A549 (cell line): Measurements from ENCODE around the gene N4BP2. TPM values are rescaled to one million over a fixed set of nuclear protein-coding genes. Genes with fewer than 3 reads are reported as not detected.

Experiments
- ATAC-seq, 2 experiments: fragments of 200-7000 bp in 1 of 2; fragments of >200 bp in 1 of 2; cut with Nextera tagmentation in 1 of 2; cut with Tn5 transposase in 1 of 2; 3 replicates each; pipeline versions ENCODE4 v1.8.0 to v1.9.1; 2018 to 2020; ENCODE audit warnings: mild to moderate bottlenecking in 1 of 2, moderate library complexity in 1 of 2
- CTCF ChIA-PET: fragments of 300-600 bp; sonication (Branson Sonifier 250); formaldehyde crosslinking; extraction: SDS; loops from one replicate; lab custom pipeline; 2021; ENCODE audit warnings: antibody characterized with exemption, inconsistent platforms; lab: Yijun Ruan, JAX
- POLR2A ChIA-PET: fragments of 350-600 bp; formaldehyde crosslinking; extraction: SDS; loops from one replicate; lab custom pipeline; 2021; ENCODE audit warnings: antibody characterized with exemption, inconsistent platforms; lab: Yijun Ruan, JAX
- DNase-seq, 2 experiments: peaks; one replicate each; pipeline versions ENCODE4 v3.0.0 to v3.0.0-alpha.2; 2011 to 2016; ENCODE audit warnings: low read depth in 1 of 2, low spot score in 1 of 2
- FAIRE-seq: peaks from 2 replicates; lab custom pipeline; 2011; peaks lifted over from hg19 to GRCh38; lab: Jason Lieb, UNC
- H3K27ac ChIP-seq, 2 experiments: fragments of >200 bp; sonication (Bioruptor Twin); formaldehyde crosslinking; 3 replicates each; pipeline ENCODE4 v1.5.1; 2016 to 2017
- H3K4me1 ChIP-seq: fragments of >200 bp; sonication (Bioruptor Twin); formaldehyde crosslinking; 3 replicates; pipeline ENCODE4 v1.6.1; 2016
- H3K4me2 ChIP-seq: fragments of >200 bp; sonication (Bioruptor Twin); formaldehyde crosslinking; 3 replicates; pipeline ENCODE4 v1.6.1; 2016
- H3K4me3 ChIP-seq: fragments of >200 bp; sonication (Bioruptor Twin); formaldehyde crosslinking; 3 replicates; pipeline ENCODE4 v1.5.1; 2016
- H3K9me3 ChIP-seq: fragments of >200 bp; sonication (Bioruptor Twin); formaldehyde crosslinking; 3 replicates; pipeline ENCODE4 v1.6.1; 2016
- ATOH8 ChIP-seq: fragments of 250-450 bp; sonication (Bioruptor Pico); IDR thresholded peaks from 2 replicates; pipeline ENCODE4 v1.5.0; 2020; ENCODE audit warnings: low read depth, mild to moderate bottlenecking, moderate library complexity
- CHD2 ChIP-seq: fragments of 150-350 bp; IDR thresholded peaks from 2 replicates; pipeline ENCODE4 v1.6.1; 2014; ENCODE audit warnings: low read length; ENCODE audit not compliant: partially characterized antibody
- ELK1 ChIP-seq: fragments of 150-350 bp; IDR thresholded peaks from 2 replicates; pipeline ENCODE4 v1.6.1; 2014; ENCODE audit warnings: low read depth, mild to moderate bottlenecking, low read length
- EP300 ChIP-seq, 2 experiments: fragments of >200 bp; sonication (Bioruptor Twin); formaldehyde crosslinking; IDR thresholded peaks; 2 replicates in 1 of 2; 3 replicates in 1 of 2; pipeline ENCODE4 v1.6.1; 2016 to 2017
- ESRRA ChIP-seq: fragments of 150-350 bp; IDR thresholded peaks from 2 replicates; pipeline ENCODE4 v1.6.1; 2014; ENCODE audit warnings: mild to moderate bottlenecking, low read length, borderline replicate concordance
- HDAC2 ChIP-seq: fragments of 200-600 bp; sonication (generic); IDR thresholded peaks from 2 replicates; pipeline ENCODE4 v1.6.1; 2016
- HEYL ChIP-seq: fragments of 250-450 bp; sonication (Bioruptor Pico); IDR thresholded peaks from 2 replicates; pipeline ENCODE4 v1.8.0; 2021; ENCODE audit warnings: mild to moderate bottlenecking, moderate library complexity
- HOXB13 ChIP-seq: fragments of 250-450 bp; sonication (Bioruptor Pico); IDR thresholded peaks from 2 replicates; pipeline ENCODE4 v1.5.0; 2020; ENCODE audit warnings: low read depth, mild to moderate bottlenecking, moderate library complexity
- HOXB5 ChIP-seq: fragments of 250-450 bp; sonication (Bioruptor Pico); IDR thresholded peaks from 2 replicates; pipeline ENCODE4 v1.5.0; 2020; ENCODE audit warnings: mild to moderate bottlenecking, moderate library complexity
- JUN ChIP-seq, 2 experiments: fragments of >200 bp; sonication (Bioruptor Twin); formaldehyde crosslinking; IDR thresholded peaks; 2 replicates in 1 of 2; 3 replicates in 1 of 2; pipeline ENCODE4 v1.6.1; 2016 to 2017
- JUNB ChIP-seq: fragments of >200 bp; sonication (Bioruptor Twin); formaldehyde crosslinking; IDR thresholded peaks from 2 replicates; pipeline ENCODE4 v1.6.1; 2016
- KDM1A ChIP-seq: fragments of 200-600 bp; sonication (generic); IDR thresholded peaks from 2 replicates; pipeline ENCODE4 v1.6.1; 2016; ENCODE audit warnings: low read depth, mild to moderate bottlenecking
- MAX ChIP-seq: IDR thresholded peaks from 2 replicates; pipeline ENCODE4 v1.6.1; 2012
- MYC ChIP-seq: IDR thresholded peaks from 2 replicates; pipeline ENCODE4 v1.6.1; 2012; ENCODE audit warnings: mild to moderate bottlenecking, inconsistent platforms, low read length, improper control_type of control experiment, borderline replicate concordance
- NPAS2 ChIP-seq: fragments of 250-450 bp; sonication (Bioruptor Pico); IDR thresholded peaks from 2 replicates; pipeline ENCODE4 v1.8.0; 2022; ENCODE audit warnings: mild to moderate bottlenecking, moderate library complexity, borderline replicate concordance
- POLR2AphosphoS2 ChIP-seq: conservative IDR thresholded peaks from 2 replicates; pipeline ENCODE4 v1.6.1; 2012; ENCODE audit warnings: low read length, improper control_type of control experiment, inconsistent platforms
- RAD21 ChIP-seq, 2 experiments: fragments of >200 bp in 1 of 2; sonication (Bioruptor Twin) in 1 of 2; formaldehyde crosslinking in 1 of 2; IDR thresholded peaks in 1 of 2; conservative IDR thresholded peaks in 1 of 2; 2 replicates in 1 of 2; 3 replicates in 1 of 2; pipeline ENCODE4 v1.6.1; 2012 to 2018; ENCODE audit warnings: inconsistent platforms in 1 of 2
- RNF2 ChIP-seq: fragments of 200-600 bp; sonication (generic); IDR thresholded peaks from 2 replicates; pipeline ENCODE4 v1.6.1; 2016; ENCODE audit warnings: low read depth, mild to moderate bottlenecking, antibody characterized with exemption, moderate library complexity, borderline replicate concordance
- SMC3 ChIP-seq: fragments of >200 bp; sonication (Bioruptor Twin); formaldehyde crosslinking; IDR thresholded peaks from 3 replicates; pipeline ENCODE4 v1.6.1; 2018; ENCODE audit warnings: inconsistent platforms
- SREBF2 ChIP-seq: fragments of 450-650 bp; IDR thresholded peaks from 2 replicates; pipeline ENCODE4 v1.6.1; 2014; ENCODE audit warnings: mild to moderate bottlenecking, moderate library complexity
- TP53 ChIP-seq: fragments of 250-450 bp; sonication (Bioruptor Pico); IDR thresholded peaks from 2 replicates; pipeline ENCODE4 v1.5.0; 2021; ENCODE audit warnings: mild to moderate bottlenecking, moderate library complexity
- USF2 ChIP-seq: fragments of 450-650 bp; IDR thresholded peaks from 2 replicates; pipeline ENCODE4 v1.6.1; 2014; ENCODE audit warnings: antibody characterized with exemption
- ZC3H11A ChIP-seq: fragments of 450-650 bp; IDR thresholded peaks from 2 replicates; pipeline ENCODE4 v1.6.1; 2014; ENCODE audit warnings: antibody characterized with exemption, mild to moderate bottlenecking
- ZSCAN20 ChIP-seq: fragments of 250-450 bp; sonication (Bioruptor Pico); IDR thresholded peaks from 2 replicates; pipeline ENCODE4 v1.8.0; 2022; ENCODE audit warnings: mild to moderate bottlenecking, moderate library complexity
- WGBS: methylation state at CpG from one replicate; pipeline ENCODE4 v1.1.6; 2017; ENCODE audit errors: missing lambda C conversion rate; 5-methylcytosine and 5-hydroxymethylcytosine counted together
- polyA plus RNA-seq, 4 experiments: library from polyadenylated mRNA; depleted of rRNA in 3 of 4; stranded (reverse); fragments of >200 nt; fragmentation: RNase III in 1 of 4; extraction: RNeasy Plus Mini Kit Qiagen cat#74134 plus additional on column Dnase treatment in 1 of 4; gene quantifications; 2 replicates in 3 of 4; 3 replicates in 1 of 4; pipeline ENCODE4 v1.2.3, GENCODE V29; 2011 to 2017
- TF ChIP-seq, protein P1 (sequence below): fragments of >200 bp; sonication (Bioruptor Twin); formaldehyde crosslinking; IDR thresholded peaks from 3 replicates; pipeline ENCODE4 v1.5.1; 2016
- TF ChIP-seq, protein P2 (sequence below): fragments of 250-450 bp; sonication (Bioruptor Pico); IDR thresholded peaks from 2 replicates; pipeline ENCODE4 v1.5.0; 2021; ENCODE audit warnings: mild to moderate bottlenecking, moderate library complexity, borderline replicate concordance

The N4BP2 gene
- polyA plus RNA-seq, 2 of the 4 experiments (the other 2 are of a cell fraction): 2.7 to 10.4 TPM

GRCh38 chr4:40149960-40150385 is 93.3 kb downstream of the N4BP2 start:
- ATAC-seq: peak in 1 of 2 experiments; percentile 77; a peak in 3 of 6 replicates
- peak; percentile 81 for TF ChIP-seq RAD21 (conservative IDR thresholded peaks at IDR 0.05 in 1 of 2, IDR thresholded peaks at IDR 0.05 in 1 of 2)
- no peak for TF ChIP-seq HOXB13 (CRISPR knock-in tag)
- TF ChIP-seq SREBF2: no peak
- TF ChIP-seq EP300 (IDR thresholded peaks at IDR 0.05): no peak
- no peak for TF ChIP-seq HDAC2
- TF ChIP-seq USF2: no peak
- TF ChIP-seq CHD2: no peak
- no peak for TF ChIP-seq ESRRA
- peak; percentile 84 for TF ChIP-seq SMC3
- no peak for TF ChIP-seq HEYL (CRISPR knock-in tag)
- TF ChIP-seq ZC3H11A: no peak
- TF ChIP-seq HOXB5: no peak
- no peak for TF ChIP-seq JUNB
- no peak for TF ChIP-seq ATOH8
- TF ChIP-seq MYC: no peak
- no peak for TF ChIP-seq POLR2AphosphoS2
- TF ChIP-seq, protein P1, sequence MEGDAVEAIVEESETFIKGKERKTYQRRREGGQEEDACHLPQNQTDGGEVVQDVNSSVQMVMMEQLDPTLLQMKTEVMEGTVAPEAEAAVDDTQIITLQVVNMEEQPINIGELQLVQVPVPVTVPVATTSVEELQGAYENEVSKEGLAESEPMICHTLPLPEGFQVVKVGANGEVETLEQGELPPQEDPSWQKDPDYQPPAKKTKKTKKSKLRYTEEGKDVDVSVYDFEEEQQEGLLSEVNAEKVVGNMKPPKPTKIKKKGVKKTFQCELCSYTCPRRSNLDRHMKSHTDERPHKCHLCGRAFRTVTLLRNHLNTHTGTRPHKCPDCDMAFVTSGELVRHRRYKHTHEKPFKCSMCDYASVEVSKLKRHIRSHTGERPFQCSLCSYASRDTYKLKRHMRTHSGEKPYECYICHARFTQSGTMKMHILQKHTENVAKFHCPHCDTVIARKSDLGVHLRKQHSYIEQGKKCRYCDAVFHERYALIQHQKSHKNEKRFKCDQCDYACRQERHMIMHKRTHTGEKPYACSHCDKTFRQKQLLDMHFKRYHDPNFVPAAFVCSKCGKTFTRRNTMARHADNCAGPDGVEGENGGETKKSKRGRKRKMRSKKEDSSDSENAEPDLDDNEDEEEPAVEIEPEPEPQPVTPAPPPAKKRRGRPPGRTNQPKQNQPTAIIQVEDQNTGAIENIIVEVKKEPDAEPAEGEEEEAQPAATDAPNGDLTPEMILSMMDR: peak; percentile 70
- no peak for TF ChIP-seq TP53 (CRISPR knock-in tag)
- no peak for TF ChIP-seq JUN (IDR thresholded peaks at IDR 0.05)
- TF ChIP-seq, protein P2, sequence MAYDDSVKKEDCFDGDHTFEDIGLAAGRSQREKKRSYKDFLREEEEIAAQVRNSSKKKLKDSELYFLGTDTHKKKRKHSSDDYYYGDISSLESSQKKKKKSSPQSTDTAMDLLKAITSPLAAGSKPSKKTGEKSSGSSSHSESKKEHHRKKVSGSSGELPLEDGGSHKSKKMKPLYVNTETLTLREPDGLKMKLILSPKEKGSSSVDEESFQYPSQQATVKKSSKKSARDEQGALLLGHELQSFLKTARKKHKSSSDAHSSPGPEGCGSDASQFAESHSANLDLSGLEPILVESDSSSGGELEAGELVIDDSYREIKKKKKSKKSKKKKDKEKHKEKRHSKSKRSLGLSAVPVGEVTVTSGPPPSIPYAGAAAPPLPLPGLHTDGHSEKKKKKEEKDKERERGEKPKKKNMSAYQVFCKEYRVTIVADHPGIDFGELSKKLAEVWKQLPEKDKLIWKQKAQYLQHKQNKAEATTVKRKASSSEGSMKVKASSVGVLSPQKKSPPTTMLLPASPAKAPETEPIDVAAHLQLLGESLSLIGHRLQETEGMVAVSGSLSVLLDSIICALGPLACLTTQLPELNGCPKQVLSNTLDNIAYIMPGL (CRISPR knock-in tag): no peak
- no peak for TF ChIP-seq NPAS2 (CRISPR knock-in tag)
- WGBS: 67% methylated on average over 3 of the region's 3 CpGs
- FAIRE-seq: no peak
- ChIA-PET CTCF (interaction anchor here (0.6 to 2.5 kb wide), 19 partner anchors 9 to 387 kb away, joined by 3 to 11 read pairs (median 3); no protein-coding TSS in a partner anchor), POLR2A (interaction anchor here (0.7 kb wide), 1 partner anchor 28 kb away, joined by 6 read pairs; no protein-coding TSS in a partner anchor)
- H3K4me1 ChIP-seq: no peaks in the 10 kb centered on the region
- H3K4me3 ChIP-seq: no peak overlapping the region
- DNase-seq: peak; percentile 13 to 83
- H3K4me2 ChIP-seq: no peak overlapping the region
- H3K27ac ChIP-seq: peak overlapping the region; percentile 46; a peak in 4 of 6 replicates
- H3K9me3 ChIP-seq: peaks cover 8% of the 10 kb centered on the region

DNA sequence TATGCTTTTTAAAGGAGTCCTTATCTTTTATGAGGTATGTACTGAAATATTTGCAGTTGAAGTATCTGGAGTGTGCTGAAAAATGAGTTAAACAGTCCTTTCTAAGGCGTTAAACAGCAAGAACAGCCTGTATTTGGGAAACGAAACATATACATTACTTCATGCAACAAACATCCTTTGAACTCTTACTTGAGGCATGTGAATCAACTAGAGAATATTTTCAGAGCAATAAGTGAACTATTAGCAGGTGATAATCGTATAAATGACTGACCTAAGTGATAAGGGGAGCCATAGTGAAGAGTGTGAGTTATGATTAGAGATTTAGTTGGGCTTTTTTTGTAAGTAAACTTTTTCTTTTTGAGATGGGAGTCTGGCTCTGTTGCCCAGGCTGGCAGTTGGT is 94.3 kb downstream of the N4BP2 start:
- CTCF ChIA-PET: interaction anchor here (0.5 to 2.5 kb wide), 9 partner anchors 11 to 431 kb away, joined by 3 to 11 read pairs (median 3); no protein-coding TSS in a partner anchor
- no peak overlapping the region; a peak in 2 of 6 replicates for H3K27ac ChIP-seq

More for the DNA sequence above, 94.3 kb downstream of the N4BP2 start:
- no peak for DNase-seq
- no peak for FAIRE-seq
- 85% methylated on average over 3 of the region's 3 CpGs for WGBS
- POLR2A ChIA-PET: no interaction called here
- no peak for ATAC-seq
- peaks cover 8% of the 10 kb centered on the region for H3K9me3 ChIP-seq
- H3K4me3 ChIP-seq: no peak overlapping the region
- H3K4me2 ChIP-seq: no peak overlapping the region
- no peak for TF ChIP-seq KDM1A
- TF ChIP-seq, protein P1: no peak
- no peak for TF ChIP-seq RNF2
- no peak for TF ChIP-seq JUN (IDR thresholded peaks at IDR 0.05)
- TF ChIP-seq ZSCAN20: no peak
- TF ChIP-seq SREBF2: no peak
- TF ChIP-seq ELK1: no peak
- TF ChIP-seq MAX: no peak
- TF ChIP-seq RAD21 (conservative IDR thresholded peaks at IDR 0.05 in 1 of 2, IDR thresholded peaks at IDR 0.05 in 1 of 2): no peak
- H3K4me1 ChIP-seq: no peaks in the 10 kb centered on the region
